ENCODE measurements around the gene CHST4.

The CHST4 gene

GRCh38 chr16:71504901-71505300 lies 21.3 kb upstream of the CHST4 start:
- H3K4me3 ChIP-seq (ENCODE audit: low read depth in 1 of 2, low read length in 1 of 2): no peak overlapping the region
- no peak for TF ChIP-seq CTCF (IDR thresholded peaks at IDR 0.05)
- H3K27me3 ChIP-seq: peaks cover 14% of the 10 kb centered on the region
- no peaks in the 10 kb centered on the region for H3K4me1 ChIP-seq (ENCODE audit: control insufficient read depth in 1 of 2, insufficient read depth in 1 of 2, low read depth in 1 of 2, low read length in 1 of 2)
- H3K36me3 ChIP-seq: no peaks in the 10 kb centered on the region
- no peaks in the 10 kb centered on the region for H3K9me3 ChIP-seq
- no peak overlapping the region for H3K27ac ChIP-seq

- no peak for TF ChIP-seq CTCF (IDR thresholded peaks at IDR 0.05)
- no peak overlapping the region for H3K27ac ChIP-seq
These were observed 19.2 kb upstream of the CHST4 start for GRCh38 chr16:71507061-71507460.

GRCh38 chr16:71513302-71513701 lies 12.9 kb upstream of the CHST4 start:
- Histone ChIP-seq H3K9me3 (no peaks in the 10 kb centered on the region), H3K4me1 (ENCODE audit: control insufficient read depth in 1 of 2, insufficient read depth in 1 of 2, low read depth in 1 of 2, low read length in 1 of 2) (no peaks in the 10 kb centered on the region), H3K27me3 (peaks cover under 1% of the 10 kb centered on the region), H3K27ac (no peak overlapping the region), H3K36me3 (no peaks in the 10 kb centered on the region), H3K4me3 (ENCODE audit: low read depth in 1 of 2, low read length in 1 of 2) (no peak overlapping the region)
- no peak for TF ChIP-seq CTCF (IDR thresholded peaks at IDR 0.05)

More at GRCh38 chr16:71507061-71507460, 19.2 kb upstream of the CHST4 start:
- H3K4me1 ChIP-seq (ENCODE audit: control insufficient read depth in 1 of 2, insufficient read depth in 1 of 2, low read depth in 1 of 2, low read length in 1 of 2): no peaks in the 10 kb centered on the region
- no peaks in the 10 kb centered on the region for H3K9me3 ChIP-seq
- no peak overlapping the region for H3K4me3 ChIP-seq (ENCODE audit: low read depth in 1 of 2, low read length in 1 of 2)
- peaks cover 14% of the 10 kb centered on the region for H3K27me3 ChIP-seq
- H3K36me3 ChIP-seq: no peaks in the 10 kb centered on the region

GRCh38 chr16:71514476-71514875 lies 11.8 kb upstream of the CHST4 start:
- Histone ChIP-seq H3K36me3 (no peaks in the 10 kb centered on the region), H3K4me3 (ENCODE audit: low read depth in 1 of 2, low read length in 1 of 2) (no peak overlapping the region), H3K27me3 (no peaks in the 10 kb centered on the region), H3K9me3 (no peaks in the 10 kb centered on the region), H3K4me1 (ENCODE audit: control insufficient read depth in 1 of 2, insufficient read depth in 1 of 2, low read depth in 1 of 2, low read length in 1 of 2) (no peaks in the 10 kb centered on the region), H3K27ac (no peak overlapping the region)
- TF ChIP-seq CTCF (IDR thresholded peaks at IDR 0.05): no peak

- no peak overlapping the region for H3K4me3 ChIP-seq (ENCODE audit: low read depth in 1 of 2, low read length in 1 of 2)
- no peak overlapping the region for H3K27ac ChIP-seq
- no peaks in the 10 kb centered on the region for H3K36me3 ChIP-seq
- H3K27me3 ChIP-seq: no peaks in the 10 kb centered on the region
- no peaks in the 10 kb centered on the region for H3K9me3 ChIP-seq
- TF ChIP-seq CTCF (IDR thresholded peaks at IDR 0.05): no peak
- H3K4me1 ChIP-seq (ENCODE audit: control insufficient read depth in 1 of 2, insufficient read depth in 1 of 2, low read depth in 1 of 2, low read length in 1 of 2): no peaks in the 10 kb centered on the region
These were observed 11.2 kb upstream of the CHST4 start for GRCh38 chr16:71515026-71515425.

GRCh38 chr16:71520550-71520949 lies 5.7 kb upstream of the CHST4 start:
- TF ChIP-seq CTCF (IDR thresholded peaks at IDR 0.05): no peak
- Histone ChIP-seq H3K4me3 (ENCODE audit: low read depth in 1 of 2, low read length in 1 of 2) (no peak overlapping the region), H3K9me3 (no peaks in the 10 kb centered on the region)

More at GRCh38 chr16:71520550-71520949, 5.7 kb upstream of the CHST4 start:
- Histone ChIP-seq H3K36me3 (no peaks in the 10 kb centered on the region), H3K27ac (no peak overlapping the region), H3K27me3 (peaks cover 15% of the 10 kb centered on the region), H3K4me1 (ENCODE audit: control insufficient read depth in 1 of 2, insufficient read depth in 1 of 2, low read depth in 1 of 2, low read length in 1 of 2) (no peaks in the 10 kb centered on the region)

Measured in neutrophil (primary cell).